ENCODE data around the gene PHRF1. TPM values are rescaled to one million over a fixed set of nuclear protein-coding genes. Genes with fewer than 3 reads are reported as not detected.

Gene PHRF1, protein sequence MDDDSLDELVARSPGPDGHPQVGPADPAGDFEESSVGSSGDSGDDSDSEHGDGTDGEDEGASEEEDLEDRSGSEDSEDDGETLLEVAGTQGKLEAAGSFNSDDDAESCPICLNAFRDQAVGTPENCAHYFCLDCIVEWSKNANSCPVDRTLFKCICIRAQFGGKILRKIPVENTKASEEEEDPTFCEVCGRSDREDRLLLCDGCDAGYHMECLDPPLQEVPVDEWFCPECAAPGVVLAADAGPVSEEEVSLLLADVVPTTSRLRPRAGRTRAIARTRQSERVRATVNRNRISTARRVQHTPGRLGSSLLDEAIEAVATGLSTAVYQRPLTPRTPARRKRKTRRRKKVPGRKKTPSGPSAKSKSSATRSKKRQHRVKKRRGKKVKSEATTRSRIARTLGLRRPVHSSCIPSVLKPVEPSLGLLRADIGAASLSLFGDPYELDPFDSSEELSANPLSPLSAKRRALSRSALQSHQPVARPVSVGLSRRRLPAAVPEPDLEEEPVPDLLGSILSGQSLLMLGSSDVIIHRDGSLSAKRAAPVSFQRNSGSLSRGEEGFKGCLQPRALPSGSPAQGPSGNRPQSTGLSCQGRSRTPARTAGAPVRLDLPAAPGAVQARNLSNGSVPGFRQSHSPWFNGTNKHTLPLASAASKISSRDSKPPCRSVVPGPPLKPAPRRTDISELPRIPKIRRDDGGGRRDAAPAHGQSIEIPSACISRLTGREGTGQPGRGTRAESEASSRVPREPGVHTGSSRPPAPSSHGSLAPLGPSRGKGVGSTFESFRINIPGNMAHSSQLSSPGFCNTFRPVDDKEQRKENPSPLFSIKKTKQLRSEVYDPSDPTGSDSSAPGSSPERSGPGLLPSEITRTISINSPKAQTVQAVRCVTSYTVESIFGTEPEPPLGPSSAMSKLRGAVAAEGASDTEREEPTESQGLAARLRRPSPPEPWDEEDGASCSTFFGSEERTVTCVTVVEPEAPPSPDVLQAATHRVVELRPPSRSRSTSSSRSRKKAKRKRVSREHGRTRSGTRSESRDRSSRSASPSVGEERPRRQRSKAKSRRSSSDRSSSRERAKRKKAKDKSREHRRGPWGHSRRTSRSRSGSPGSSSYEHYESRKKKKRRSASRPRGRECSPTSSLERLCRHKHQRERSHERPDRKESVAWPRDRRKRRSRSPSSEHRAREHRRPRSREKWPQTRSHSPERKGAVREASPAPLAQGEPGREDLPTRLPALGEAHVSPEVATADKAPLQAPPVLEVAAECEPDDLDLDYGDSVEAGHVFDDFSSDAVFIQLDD (N-terminal part only)
- 10 to 100 TPM; 11.2 to 17.2 (median 13.1) TPM for total RNA-seq
- polyA plus RNA-seq, result 10 to 100 TPM; 15.6 to 39.3 TPM

DNA sequence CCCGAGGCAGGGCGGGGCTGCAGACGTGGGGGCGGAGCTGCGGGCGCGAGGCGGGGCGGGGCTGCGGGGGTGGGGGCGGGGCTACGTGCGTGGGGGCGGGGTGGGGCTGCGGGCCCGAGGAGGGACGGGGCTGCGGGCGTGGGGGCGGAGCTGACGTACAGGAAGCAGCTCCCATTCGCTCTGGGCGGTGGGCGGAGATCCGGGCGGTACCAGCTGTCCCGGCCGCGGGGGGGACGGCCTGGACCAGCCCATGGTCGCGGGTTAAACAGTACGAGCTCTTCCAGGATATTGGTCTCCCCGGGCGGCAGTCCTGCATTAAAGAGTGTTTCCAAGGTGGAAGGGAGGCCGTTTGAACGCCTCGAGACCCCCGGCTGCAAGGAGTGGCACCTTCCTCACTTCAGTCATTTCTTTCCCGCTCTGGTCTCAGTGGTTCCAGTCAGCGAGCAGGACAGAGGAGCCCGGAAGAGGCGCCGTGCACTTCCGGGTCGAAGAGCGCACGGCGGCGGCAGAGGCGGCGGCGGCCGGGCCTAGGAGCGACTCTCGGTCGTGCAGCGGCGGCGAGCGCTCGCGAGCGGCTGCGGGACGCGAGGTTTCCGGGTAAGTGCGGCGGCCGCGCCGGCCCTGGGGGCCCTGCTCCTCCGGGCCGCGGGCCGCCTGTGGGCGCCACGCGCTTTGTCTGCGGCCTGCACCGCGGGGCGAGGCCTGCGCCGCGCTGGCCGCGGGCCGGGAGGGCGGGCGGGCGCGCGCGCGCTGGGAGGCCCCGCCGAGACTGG is at the start of gene PHRF1:
TSS of gene PHRF1 (plus strand) at position 475 of the 773 bp plus-strand sequence. CDS start 5,043 bp downstream, outside the sequence.
- intact Hi-C loops (cut with DNase I), result no loop called here
- no peaks in the 10 kb centered on the region for H3K36me3 ChIP-seq
- peak; percentile 88 to 95 (median 92) for ATAC-seq
- H3K4me3 ChIP-seq, result peak within 1 kb of the TSS; percentile 64 to 81 (median 78)
- TF ChIP-seq, protein P1, sequence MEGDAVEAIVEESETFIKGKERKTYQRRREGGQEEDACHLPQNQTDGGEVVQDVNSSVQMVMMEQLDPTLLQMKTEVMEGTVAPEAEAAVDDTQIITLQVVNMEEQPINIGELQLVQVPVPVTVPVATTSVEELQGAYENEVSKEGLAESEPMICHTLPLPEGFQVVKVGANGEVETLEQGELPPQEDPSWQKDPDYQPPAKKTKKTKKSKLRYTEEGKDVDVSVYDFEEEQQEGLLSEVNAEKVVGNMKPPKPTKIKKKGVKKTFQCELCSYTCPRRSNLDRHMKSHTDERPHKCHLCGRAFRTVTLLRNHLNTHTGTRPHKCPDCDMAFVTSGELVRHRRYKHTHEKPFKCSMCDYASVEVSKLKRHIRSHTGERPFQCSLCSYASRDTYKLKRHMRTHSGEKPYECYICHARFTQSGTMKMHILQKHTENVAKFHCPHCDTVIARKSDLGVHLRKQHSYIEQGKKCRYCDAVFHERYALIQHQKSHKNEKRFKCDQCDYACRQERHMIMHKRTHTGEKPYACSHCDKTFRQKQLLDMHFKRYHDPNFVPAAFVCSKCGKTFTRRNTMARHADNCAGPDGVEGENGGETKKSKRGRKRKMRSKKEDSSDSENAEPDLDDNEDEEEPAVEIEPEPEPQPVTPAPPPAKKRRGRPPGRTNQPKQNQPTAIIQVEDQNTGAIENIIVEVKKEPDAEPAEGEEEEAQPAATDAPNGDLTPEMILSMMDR (IDR thresholded peaks at IDR 0.05), result no peak
- H3K9me3 ChIP-seq, result no peaks in the 10 kb centered on the region
- FAIRE-seq, result no peak
- no peaks in the 10 kb centered on the region for H3K27me3 ChIP-seq
- H3K27ac ChIP-seq, result peak within 1 kb of the TSS; percentile 94 to 99 (median 95)
- DNase-seq, result peak; percentile 95 to 99 (median 96)
- peaks cover 22 to 33% (median 28%) of the 10 kb centered on the region in 3 donors for H3K4me1 ChIP-seq
- WGBS, 2 donors, result 0% methylated on average over 55 to 87 of the region's 99 CpGs

DNA sequence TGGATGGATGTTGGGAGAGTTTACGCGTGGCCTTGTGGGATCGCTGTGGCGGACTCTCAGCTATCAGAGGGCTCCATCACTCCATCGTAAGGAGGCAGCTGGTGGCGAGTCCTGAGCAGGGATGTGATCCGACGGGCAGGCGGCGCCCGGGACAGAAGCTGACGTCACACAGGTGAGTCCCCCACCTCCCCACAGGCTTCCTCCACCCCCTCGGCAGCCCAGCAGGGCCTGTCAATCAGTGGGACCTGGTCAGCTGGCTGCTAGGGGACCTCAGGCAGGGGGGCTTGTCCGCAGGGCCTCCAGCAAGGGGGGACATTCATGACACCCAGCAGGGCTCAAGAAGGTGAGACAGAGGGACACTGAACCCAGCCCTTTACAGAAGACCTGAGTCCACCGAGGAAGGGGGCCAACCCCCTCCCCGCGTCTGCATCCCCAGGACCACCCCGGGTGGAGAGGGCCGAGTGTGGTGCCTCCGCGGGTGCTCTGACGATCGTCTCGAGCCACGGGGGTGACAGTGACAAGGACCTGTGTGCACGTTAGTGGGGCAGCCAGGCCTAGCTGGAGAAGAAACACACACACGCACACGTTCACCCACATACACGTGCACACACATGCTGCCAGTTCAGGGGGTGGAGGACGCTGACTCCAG is 48.0 kb upstream of the PHRF1 start:
- no peak overlapping the region for H3K27ac ChIP-seq
- DNase-seq (peak in 2 of 6 donors; percentile 25 to 64), FAIRE-seq (no peak), ATAC-seq (no peak)
- intact Hi-C loops (cut with DNase I), result no loop called here
- TF ChIP-seq, protein P1 (IDR thresholded peaks at IDR 0.05), result no peak
- no peak overlapping the region for H3K4me3 ChIP-seq
- H3K27me3 ChIP-seq, result no peaks in the 10 kb centered on the region
- WGBS, 2 donors, result 73 to 84% methylated on average over 30 of the region's 30 CpGs
- no peaks in the 10 kb centered on the region for H3K9me3 ChIP-seq
- H3K4me1 ChIP-seq, result no peaks in the 10 kb centered on the region
- peaks cover 0 to 12% (median 8%) of the 10 kb centered on the region in 3 donors for H3K36me3 ChIP-seq

DNA sequence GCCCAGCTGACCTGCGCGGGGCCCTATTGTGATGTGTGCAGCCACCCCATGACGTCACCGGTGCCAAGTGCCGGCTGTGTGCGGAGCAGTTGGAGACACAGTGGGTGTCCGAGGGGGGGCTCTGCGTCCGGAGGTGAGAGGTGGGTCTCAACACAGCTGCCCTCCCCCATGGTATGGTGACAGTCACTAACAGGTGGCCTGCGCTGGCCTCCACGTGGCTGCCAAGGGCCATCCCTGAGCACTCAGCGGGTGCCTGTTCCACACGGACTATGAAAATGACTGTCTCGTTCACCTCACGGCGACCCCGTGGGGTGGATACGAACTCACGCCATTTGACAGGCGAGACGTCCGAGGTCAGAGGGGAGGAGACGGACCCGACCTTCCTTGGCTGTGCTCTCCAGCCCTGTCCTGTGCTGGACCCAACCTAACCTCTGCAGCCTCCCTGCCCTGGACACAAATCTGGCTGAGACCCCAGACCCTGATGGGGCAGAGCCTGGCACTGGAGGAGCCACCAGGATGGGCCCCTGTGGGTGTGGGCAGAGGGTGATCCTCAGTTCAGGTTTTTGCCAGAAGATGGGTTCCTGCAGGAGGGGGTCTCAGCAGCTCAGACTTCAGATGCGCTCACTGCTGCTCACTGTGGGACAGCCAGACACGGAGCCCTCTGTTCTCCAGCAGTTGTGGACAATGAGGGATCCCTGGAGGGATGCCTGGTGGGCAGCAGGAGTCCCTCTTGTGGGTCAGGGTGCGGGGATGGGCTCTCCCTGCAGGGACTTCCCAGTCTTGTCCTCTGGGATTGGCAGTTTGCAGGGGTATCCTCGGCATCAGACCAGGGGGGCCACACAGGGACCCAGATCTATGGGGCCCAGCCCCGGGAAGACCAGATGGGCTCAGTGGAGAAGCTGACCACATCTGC is 47.2 kb upstream of the PHRF1 start:
- 70 to 78% methylated on average over 29 of the region's 29 CpGs for WGBS, 2 donors
- Histone ChIP-seq H3K4me1 (peaks cover 0 to 2% (median 0%) of the 10 kb centered on the region in 3 donors), H3K27me3 (no peaks in the 10 kb centered on the region), H3K9me3 (no peaks in the 10 kb centered on the region), H3K36me3 (peaks cover 0 to 12% (median 8%) of the 10 kb centered on the region in 3 donors), H3K4me3 (no peak overlapping the region), H3K27ac (no peak overlapping the region)
- ATAC-seq (no peak), FAIRE-seq (no peak), DNase-seq (peak in 3 of 6 donors; percentile 27 to 73 (median 54))
- TF ChIP-seq, protein P1 (IDR thresholded peaks at IDR 0.05), result no peak
- intact Hi-C loops (cut with DNase I), result no loop called here

All from pancreas (tissue), 10 donors.